22Rv1 (cell line): ENCODE results near the gene HES4.
A peak's percentile ranks its signal among the peaks of the same experiment; 100 is the strongest.

Experiments
- H3K27ac ChIP-seq: fragments of 450-650 bp; 2 replicates; pipeline ENCODE4 v1.5.1; 2017
- CTCF ChIP-seq: fragments of 450-650 bp; IDR thresholded peaks from 2 replicates; pipeline ENCODE4 v1.5.1; 2017; ENCODE audit warnings: mild to moderate bottlenecking
- ZFX ChIP-seq: fragments of 450-650 bp; IDR thresholded peaks from 2 replicates; pipeline ENCODE4 v1.6.1; 2017; ENCODE audit warnings: antibody characterized with exemption, borderline replicate concordance

Gene HES4

GRCh38 chr1:1044455-1045078 is 44.7 kb upstream of the HES4 start:
- TF ChIP-seq ZFX (no peak), CTCF (no peak)
- H3K27ac ChIP-seq, result no peak overlapping the region

- H3K27ac ChIP-seq, result no peak overlapping the region
- TF ChIP-seq ZFX, result no peak
- TF ChIP-seq CTCF, result no peak
Measured at GRCh38 chr1:1043921-1044320, 44.0 kb upstream of the HES4 start.

GRCh38 chr1:1043411-1043810 is 43.5 kb upstream of the HES4 start:
- no peak overlapping the region for H3K27ac ChIP-seq
- TF ChIP-seq ZFX (no peak), CTCF (no peak)

- TF ChIP-seq ZFX (no peak), CTCF (no peak)
- no peak overlapping the region for H3K27ac ChIP-seq
Measured at GRCh38 chr1:1042835-1043234, 42.9 kb upstream of the HES4 start.

GRCh38 chr1:1041873-1042272 is 42.0 kb upstream of the HES4 start:
- no peak for TF ChIP-seq CTCF
- TF ChIP-seq ZFX, result no peak
- H3K27ac ChIP-seq, result no peak overlapping the region

GRCh38 chr1:1041092-1041523 is 41.2 kb upstream of the HES4 start:
- TF ChIP-seq ZFX (no peak), CTCF (no peak)
- no peak overlapping the region for H3K27ac ChIP-seq

GRCh38 chr1:1040004-1040991 is 40.4 kb upstream of the HES4 start:
- peak overlapping the region; percentile 73 for H3K27ac ChIP-seq
- TF ChIP-seq CTCF (peak; percentile 38; the same call in 1 of the 2 replicates), ZFX (no peak)
